GM18873 (cell line): ENCODE data around the gene SPDEF.

Experiments
- ATAC-seq: cut with Tn5 transposase; IDR thresholded peaks from one replicate; pipeline ENCODE4 v1.9.1; 2021; ENCODE audit warnings: mild to moderate bottlenecking, moderate library complexity, moderate number of reproducible peaks; ENCODE audit not compliant: unreplicated experiment, low FRiP score

Gene SPDEF

DNA sequence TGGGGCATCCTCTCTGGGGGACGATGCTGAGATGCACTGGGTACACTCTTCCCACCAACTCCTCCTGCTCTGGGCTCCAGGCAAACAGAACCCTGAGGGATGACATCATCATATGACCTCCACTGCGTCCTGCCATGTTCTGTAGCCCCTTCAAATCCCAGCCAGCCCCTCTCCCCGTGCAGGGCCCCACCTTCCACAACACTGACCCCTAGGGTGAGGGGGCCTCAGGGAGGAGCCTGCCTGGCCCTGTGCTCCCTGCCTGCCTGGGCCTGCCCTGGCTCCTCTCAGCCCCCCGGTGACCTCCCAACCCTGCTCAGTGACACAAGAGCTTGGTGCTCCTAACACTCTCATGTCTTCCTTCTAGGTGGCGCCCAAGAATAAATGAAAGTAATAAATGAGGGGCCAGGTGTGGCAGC lies 9.6 kb upstream of the SPDEF start:
- no peak for ATAC-seq

DNA sequence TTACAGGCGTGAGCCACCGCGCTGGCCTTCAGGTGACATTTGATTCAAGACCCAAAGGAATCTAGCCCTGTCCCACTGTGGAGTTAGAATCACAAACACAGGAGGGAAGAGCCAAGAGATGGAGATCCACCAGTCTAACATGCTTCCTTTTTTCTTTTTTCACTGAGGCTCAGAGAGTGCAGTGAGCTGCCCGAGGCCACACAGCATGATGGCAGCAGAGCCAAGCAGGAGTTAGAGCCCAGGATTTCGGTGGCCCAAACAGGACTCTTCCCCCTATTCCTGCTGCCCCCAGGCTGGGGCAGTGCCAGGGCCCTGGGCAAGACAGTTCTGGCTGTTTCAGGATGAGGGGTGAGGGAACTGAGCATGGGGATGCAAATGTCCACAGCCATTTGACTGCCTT lies 8.1 kb upstream of the SPDEF start:
- ATAC-seq, result no peak

DNA sequence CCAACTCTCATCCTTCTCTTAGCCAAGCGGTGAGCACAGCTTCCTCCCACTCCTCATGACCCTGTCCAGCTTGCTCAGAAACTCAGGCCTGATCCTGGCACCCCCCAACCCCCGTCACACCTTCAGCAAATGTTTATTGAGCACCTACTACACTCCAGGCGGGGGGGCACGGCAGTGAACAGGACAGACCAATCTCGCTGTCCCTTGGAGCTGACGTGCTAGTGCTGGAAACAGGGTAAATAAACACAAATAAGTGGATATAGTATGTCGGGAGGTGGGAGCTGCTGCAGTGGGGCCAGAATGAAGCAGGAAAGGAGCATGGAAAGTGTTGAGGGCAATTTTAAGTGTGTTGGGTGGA lies 7.4 kb upstream of the SPDEF start:
- ATAC-seq, result no peak

DNA sequence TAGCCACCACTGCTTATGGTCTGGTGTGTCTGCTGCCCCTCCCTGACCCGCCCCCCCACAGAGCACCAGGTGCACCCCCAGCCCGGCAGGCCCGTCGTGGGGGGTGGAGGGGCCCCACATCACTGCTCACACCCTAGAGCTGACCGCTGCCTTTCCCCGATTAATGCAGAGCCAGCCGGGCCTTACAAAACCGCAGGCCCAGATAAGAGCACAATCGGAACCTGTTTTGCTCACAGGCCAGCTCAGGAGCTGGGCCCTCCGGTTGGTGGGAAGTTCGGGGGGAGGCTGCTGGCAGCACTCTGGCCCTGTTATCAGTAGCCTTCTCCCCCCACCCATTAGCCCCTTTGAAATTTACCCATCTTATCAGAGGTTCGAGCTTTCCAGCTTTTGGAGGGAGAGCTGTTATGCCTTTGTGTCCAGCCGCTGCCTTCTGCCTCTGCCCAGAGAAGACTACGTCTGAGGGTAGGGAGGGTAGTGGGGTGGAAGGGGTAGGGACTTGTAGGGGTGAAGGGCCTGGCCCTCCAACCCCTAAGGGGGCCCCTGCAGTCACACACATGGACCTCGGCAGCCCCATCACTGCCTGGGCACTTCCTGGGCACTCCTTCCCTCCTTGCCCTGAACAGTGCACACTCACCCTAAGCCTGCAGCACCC lies 6.9 kb upstream of the SPDEF start:
- no peak for ATAC-seq

DNA sequence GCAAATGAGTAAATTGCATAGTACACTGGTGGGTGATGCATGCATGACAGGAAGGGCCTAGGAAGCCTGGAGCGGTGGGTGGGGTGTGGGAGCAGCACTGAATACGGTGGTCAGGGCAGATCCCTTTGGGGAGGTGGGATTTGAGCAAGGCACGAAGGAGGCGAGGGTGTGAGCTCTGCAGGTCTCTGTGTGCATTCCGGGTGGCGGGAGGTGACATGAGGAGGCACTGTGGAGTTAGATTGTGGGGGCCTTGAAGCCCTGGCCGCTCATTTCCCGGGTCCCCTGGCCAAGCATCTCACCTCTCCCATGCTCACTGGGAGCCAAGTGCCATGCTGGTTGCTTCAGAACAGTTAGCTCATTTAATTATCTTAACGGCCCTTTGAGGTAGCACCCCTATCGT lies 6.2 kb upstream of the SPDEF start:
- ATAC-seq, result no peak

DNA sequence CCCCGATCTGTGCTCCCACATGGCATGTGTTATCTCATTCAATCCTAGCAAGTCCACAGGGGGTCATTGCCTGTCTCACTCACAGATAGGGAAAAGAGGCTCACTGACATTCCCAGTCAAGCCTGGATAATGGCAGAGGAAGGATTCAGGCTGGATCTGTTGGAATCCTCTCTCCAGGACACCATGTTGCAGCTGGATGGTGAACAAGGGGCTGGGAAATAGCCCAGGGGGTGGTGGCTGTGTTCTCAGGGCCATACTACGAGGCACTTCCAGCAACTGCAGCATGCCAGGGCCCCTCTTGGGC lies 5.0 kb upstream of the SPDEF start:
- no peak for ATAC-seq

DNA sequence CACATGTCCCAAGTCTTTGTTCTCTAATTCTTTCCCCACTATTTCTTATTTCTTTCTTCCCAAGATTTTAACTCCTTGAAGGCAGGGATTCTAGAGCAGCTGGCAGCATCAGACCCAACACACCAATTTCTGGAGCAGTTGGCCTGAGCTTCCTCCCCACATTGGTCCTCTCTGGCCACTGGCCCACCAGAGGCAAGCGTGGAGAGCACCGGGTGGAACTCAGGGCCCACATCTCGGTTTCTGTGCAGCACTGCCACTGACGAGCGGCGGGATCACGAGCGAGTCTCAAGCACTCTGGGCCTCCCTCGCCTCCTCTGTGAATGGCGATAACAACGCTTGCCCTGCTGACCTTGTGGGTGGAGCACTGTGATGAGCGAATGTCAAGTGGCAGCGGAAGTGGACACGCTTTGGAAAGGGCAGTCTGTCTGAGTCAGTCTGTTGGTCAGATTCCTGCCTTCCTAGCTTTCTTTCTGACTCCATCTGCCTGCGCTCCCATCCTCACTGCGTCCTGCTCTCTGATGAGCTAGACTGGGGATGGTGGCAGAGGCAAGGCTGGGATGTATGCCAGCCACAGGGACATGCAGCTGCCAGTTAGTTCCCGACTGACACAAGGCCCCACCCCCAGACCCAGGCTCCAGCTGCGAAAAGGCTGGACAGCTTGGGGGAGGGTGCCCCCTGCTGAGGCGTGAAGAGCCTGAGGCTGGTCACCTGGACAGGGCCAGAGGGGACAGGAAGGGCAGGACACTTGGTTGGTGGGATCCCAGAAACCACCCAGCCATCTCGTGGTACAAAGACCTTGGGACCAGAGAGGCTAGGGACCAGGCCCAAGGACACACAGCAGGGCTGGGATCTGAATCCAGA lies 4.5 kb upstream of the SPDEF start:
- no peak for ATAC-seq

DNA sequence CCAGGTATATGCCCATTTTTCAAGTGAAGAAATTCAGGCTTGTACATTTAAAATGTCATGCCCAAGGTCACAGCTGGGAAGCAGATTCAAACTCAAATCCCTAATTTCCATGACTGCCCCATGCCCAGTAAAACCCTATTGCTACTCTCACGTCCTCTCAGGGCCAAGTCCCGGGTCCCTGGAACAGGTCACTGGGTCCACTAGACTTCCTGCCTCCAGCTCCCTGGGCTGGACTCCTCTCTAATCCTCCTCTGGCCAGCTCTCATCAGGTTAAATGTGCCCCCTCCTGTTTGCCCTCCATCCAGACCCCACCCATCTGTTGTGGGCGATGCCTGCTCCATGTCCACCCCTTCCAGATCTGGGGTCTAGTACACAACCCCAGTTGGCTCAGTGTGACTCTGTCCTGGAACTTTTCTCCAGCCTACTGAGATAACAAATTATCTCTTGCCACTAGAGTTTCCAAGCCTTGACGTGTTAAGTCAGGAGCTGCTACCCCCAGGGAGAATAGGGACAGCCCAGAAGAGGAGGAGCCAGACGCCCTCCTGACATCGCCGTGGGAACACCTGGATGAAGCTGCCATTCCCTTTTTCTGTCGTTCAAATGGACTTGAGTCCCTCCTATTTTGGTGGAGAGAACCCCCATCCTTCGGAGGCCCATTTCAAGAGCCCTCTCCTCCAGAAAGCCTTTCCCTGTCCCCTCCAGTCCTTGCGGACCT lies 3.7 kb upstream of the SPDEF start:
- no peak for ATAC-seq

DNA sequence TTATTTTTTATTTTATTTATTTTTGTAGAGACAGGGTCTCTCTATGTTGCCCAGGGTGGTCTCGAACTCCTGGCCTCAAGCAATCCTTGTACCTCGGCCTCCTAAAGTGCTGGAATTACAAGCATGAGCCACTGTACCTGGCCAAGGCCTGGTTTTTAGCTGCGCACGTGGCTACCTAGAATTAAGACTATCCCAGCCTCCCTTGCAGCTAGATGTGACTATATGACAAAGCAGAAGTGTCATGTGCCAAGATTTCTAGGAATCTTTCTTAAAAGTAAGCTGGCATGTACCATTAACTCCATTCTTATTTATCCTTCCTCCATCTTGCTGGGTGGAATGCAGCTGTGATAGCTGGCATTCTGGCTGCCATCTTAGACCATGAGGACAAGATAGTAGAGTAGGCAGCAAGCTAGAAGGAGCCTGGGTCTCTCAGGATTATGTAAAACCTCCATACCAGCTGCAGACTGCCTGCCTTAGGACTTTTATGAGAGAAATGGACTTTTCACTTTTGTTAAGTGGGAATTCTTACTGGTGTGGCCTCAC lies 2.1 kb upstream of the SPDEF start:
- ATAC-seq, result no peak

DNA sequence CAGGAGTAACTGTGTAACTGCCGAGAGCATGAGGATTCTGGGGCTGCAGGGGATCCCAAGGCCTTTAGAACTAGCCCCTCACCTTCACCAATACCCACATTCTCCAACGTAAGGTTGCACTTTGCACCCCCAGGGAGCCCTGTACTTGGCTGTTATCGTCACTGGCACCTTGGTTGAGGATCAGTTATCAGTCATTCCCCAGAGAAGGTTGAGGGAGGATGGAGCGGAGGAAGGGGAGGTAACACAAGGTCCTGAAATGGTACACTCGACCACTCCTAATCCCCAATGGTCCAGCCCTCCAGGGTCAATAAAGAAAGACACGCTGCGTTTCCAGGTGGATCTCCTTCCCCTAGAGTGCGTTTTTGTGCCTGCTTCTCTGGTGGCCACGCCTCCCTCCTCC lies 1.1 kb upstream of the SPDEF start:
- no peak for ATAC-seq

DNA sequence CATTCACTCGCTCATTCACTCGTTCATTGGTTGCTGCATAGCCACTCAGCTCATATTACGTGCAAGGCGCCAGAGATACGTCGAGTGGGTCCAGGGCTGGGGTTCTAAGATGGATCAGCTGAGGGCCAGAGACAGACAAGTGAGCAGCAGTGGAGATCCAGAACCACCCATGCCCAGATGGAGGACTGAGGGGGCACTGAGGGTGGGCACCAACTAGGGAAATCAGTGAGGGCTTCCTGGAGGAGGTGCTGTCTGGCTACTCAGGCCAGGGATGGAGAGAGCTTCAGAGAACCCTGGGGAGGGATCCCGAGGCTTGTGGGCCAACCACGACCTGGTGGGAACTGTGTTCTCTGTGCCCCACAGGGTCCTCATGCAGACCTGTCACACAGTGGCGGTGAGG lies 364 bp upstream of the SPDEF start:
- no peak for ATAC-seq

DNA sequence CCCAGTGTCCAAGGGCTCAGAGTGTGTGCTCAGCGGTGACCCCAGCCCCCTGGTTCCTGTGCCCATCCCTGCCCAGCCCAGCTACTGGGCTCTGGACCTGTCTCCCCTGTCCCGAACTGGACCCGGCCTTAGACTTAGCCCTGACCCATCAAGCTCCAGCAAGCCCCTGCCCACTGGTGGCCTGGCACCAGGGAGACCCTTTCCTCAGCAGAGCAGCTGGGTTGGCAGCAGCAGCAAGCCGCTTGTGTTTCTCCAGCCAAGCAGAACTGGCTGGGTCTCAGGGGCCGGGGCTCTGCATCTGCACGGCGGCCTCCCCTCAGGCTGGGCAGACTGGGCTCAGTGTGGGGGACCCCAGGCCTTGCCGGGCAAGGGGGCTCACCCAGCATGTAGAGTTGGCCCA lies 801 bp downstream of the SPDEF start:
- no peak for ATAC-seq

DNA sequence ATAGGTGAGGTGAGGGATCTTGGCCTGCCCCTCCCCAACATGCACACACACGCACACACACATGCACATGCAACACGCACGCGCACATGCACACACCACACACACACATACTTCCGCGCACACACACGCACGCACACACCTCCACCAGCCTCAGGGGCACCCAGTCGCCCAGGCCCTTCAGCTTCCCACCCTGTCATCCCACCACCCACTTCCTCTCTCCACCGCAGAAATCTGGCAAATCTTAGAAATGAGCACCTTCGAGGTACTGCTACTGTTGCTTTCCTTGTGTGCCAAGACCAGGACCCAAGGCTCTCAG lies 1.2 kb downstream of the SPDEF start:
- no peak for ATAC-seq

DNA sequence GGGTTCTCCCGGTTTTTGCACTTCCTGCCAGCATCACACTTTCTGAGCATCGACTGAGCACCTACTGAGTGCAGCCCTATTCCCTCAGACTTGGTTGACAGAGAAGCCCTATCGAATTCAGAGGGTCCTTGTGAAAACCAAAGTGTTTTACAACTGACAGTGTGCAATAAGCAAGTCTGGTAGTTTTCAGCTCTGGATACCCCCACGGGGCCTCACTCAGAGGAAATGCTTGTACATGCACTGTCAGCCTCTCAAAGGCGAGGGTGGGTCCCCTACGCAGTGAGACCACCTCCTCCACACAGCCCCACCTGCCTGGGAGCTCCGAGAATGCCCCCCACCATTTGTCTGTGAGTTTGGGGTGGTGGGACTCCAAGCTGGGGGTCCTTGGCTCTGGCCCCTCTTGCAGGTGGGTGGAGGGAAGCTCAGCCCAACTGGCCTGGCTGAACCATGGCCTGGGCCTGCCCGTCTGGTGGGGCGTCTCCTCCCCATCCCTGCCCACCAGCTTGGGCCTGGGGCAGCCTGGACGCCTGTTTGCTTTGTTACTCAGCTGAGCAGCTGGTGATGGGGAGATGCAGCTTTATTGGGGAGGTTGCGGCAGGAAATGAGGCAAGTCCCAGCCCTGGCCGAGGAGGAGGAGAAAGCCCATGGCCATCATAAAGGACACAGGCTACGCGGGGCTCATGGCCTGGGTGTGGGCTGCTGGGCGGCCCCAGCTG lies 1.7 kb downstream of the SPDEF start:
- ATAC-seq, result no peak

DNA sequence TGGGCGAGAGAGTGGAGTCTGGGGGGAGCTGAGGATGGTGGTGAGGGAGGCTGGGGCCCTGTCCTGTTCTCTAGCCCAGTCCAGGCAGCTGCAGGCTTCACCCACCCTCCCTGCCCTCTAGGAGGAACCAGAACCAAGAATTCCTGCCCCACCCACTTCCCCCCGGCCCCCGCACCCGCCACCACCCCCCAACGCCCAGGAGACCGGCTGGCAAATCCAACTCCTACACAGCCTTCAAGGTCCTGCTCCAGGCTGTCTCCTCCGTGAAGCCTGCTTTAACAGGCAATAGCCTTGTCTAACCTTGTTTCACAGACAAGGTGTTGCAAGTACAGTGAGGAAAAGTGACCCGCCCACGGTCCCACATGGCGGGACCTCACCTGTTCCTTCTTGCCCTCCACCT lies 2.4 kb downstream of the SPDEF start:
- ATAC-seq, result no peak

DNA sequence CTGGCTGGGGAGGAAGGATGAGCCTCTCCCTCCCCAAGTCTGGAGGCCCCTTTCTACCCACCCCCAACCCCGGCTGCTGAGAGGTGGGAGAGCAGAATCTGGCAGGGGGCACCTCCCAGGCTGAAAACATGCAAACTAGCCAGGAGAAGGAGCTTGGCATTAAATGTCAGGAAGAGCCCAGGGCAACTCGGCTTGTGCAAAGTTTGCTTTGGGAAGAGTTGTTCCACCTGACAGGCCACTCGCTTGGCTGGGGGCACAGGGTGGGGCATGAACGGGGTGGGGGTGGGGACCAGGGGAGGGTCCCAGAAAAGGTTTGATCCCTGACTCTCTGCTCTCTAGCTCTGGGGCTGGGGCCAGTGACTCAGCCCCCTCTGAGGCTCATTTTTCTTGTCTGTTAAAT lies 3.0 kb downstream of the SPDEF start:
- ATAC-seq, result no peak

DNA sequence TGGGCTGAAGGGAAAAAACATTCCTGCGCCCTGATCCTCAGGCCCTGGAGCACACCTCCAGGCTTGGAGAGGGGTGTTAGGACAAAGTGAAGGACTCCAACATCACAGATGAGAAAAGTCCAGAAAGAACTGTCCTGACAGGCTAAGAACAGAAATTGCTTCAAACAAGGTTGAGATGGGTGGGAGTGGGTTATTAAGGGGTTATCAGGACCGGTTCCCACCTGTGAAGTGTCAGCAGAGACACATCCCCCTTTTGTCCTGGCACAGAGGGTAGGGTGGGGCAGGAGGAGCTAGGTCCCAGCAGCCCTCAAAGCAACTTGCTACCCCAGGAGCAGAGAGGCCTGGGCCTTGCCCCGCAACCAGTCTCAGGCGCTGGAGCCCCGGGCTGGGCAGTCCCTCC lies 3.5 kb downstream of the SPDEF start:
- ATAC-seq, result no peak

DNA sequence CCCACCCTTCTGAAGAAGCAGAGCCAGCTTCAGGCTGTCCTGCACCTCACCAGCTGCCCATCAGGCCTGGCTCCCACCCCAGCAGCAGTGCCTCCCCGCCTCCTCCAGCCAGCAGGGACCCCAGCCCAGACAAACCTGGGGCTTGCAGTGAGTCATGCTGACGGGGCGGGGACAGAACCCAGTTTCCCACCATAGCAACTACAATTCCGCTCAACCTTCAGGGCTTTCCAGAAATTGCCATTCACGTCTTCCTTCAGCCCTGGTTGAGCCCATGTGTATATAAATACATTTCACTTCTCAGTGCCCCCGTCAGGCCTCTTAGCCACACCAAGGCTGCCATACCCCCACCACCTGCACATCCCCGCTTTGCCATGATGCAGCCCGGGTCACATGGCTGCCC lies 4.4 kb downstream of the SPDEF start:
- ATAC-seq, result no peak

DNA sequence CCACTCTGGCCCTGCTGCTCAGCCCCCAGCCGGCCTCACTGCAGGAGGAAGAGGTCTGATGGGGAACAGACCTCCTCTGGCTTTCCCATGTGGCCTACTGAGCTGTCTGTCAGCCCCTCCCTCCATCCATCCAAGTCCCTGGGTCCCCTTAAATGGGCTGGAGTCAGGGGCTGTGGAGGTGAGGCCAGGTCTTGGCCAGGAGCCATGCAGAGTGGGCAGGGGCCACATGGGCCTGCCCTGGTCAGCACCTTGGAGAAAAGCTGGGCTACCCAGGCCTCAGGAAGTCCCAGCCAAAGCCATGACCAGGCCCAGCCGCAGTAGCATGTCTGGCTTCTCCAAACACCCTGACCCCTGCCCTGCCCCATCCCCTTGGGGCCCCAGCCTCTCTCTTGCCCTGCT lies 6.3 kb downstream of the SPDEF start:
- ATAC-seq, result no peak

DNA sequence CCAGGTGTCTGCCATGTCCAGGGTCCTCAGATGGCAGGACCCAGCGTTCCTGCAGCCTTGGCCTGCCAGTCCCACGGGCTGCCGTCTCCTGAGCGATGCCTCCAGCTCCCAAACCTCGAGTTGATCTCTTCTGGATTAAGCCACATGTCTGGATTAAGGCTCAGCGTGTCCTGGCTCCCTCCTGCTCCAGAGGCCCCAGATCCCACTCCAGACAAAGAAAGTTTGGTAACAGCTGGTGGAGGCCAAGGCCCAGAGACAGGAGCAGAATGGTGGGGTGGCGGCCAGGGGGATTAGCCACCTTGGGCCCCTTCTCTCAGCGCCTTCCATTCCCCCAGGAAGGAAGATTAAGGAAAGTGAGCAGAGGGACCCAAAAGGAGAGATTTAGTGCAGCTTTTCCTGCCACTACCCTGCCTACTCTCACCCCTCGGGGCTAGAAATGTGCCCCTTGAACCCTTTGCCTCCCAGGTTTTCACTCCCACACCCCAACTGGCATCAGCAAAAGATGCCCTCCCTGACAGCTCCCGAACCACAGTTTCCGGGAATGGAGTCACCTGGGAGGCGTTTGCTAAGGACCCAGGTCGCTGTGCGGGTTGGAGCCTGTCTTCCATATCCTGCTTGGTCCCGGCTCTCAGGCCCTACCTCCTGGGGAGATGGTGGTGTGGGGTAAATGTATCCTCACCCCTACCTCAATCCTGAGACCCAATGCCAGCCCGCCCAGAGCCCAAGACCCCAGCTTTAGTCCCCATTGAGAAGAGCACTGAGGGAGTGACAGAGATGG lies 6.9 kb downstream of the SPDEF start:
- no peak for ATAC-seq
